Fibroblast of lung (primary cell): ENCODE results near the gene STK10. TPM values are rescaled to one million over a fixed set of nuclear protein-coding genes. Genes with fewer than 3 reads are reported as not detected.

Experiments used
- DNase-seq, 2 donors: peaks; one replicate each; pipeline versions ENCODE4 v3.0.0 to v3.0.0-alpha.2; 2010; ENCODE audit warnings: low read depth in 2 of 2
- H2AFZ ChIP-seq: 2 replicates; pipeline ENCODE4 v1.5.1; 2012; ENCODE audit warnings: low read length, control low read depth, inconsistent platforms
- H3K27ac ChIP-seq: 2 replicates; pipeline ENCODE4 v1.5.1; 2011; ENCODE audit warnings: low read length, control low read depth; ENCODE audit not compliant: insufficient read depth
- H3K27me3 ChIP-seq: 2 replicates; pipeline ENCODE4 v1.5.1; 2011; ENCODE audit warnings: mild to moderate bottlenecking, low read length; ENCODE audit not compliant: control insufficient read depth, insufficient read depth
- H3K36me3 ChIP-seq: 2 replicates; pipeline ENCODE4 v1.5.1; 2011; ENCODE audit warnings: low read length; ENCODE audit not compliant: control insufficient read depth, insufficient read depth
- H3K4me1 ChIP-seq: 2 replicates; pipeline ENCODE4 v1.5.1; 2011; ENCODE audit warnings: low read length; ENCODE audit not compliant: control insufficient read depth, insufficient read depth; ENCODE audit errors: extremely low read depth
- H3K4me2 ChIP-seq: 2 replicates; pipeline ENCODE4 v1.5.1; 2011; ENCODE audit warnings: low read length, control low read depth; ENCODE audit not compliant: insufficient read depth; ENCODE audit errors: extremely low read depth
- H3K4me3 ChIP-seq, 4 experiments: fragments of 200-600 bp in 1 of 4; sonication (generic) in 1 of 4; replicated peaks in 1 of 4; 2 replicates each; pipeline ENCODE4 v1.5.1; 2011 to 2016; ENCODE audit warnings: low read length in 4 of 4, low read depth in 3 of 4, mild to moderate bottlenecking in 3 of 4, control low read depth in 2 of 4, inconsistent platforms in 1 of 4, mixed read lengths in 1 of 4; ENCODE audit not compliant: insufficient read depth in 1 of 4; ENCODE audit errors: control extremely low read depth in 1 of 4
- H3K79me2 ChIP-seq: 2 replicates; pipeline ENCODE4 v1.5.1; 2012; ENCODE audit warnings: mild to moderate bottlenecking, low read length, inconsistent platforms; ENCODE audit not compliant: control insufficient read depth, insufficient read depth
- H3K9ac ChIP-seq: 2 replicates; pipeline ENCODE4 v1.5.1; 2011; ENCODE audit warnings: mild to moderate bottlenecking, low read length, control low read depth; ENCODE audit not compliant: insufficient read depth
- H3K9me3 ChIP-seq: 2 replicates; pipeline ENCODE4 v1.5.1; 2012; ENCODE audit warnings: low read depth, low read length; ENCODE audit not compliant: control insufficient read depth, insufficient read depth
- H4K20me1 ChIP-seq: 2 replicates; pipeline ENCODE4 v1.5.1; 2011; ENCODE audit warnings: low read length; ENCODE audit not compliant: control insufficient read depth, insufficient read depth; ENCODE audit errors: extremely low read depth
- CTCF ChIP-seq, 2 donors: IDR thresholded peaks in 1 of 2; conservative IDR thresholded peaks in 1 of 2; 1 replicate in 1 of 2; 2 replicates in 1 of 2; pipeline ENCODE4 v1.5.1; 2011 to 2012; ENCODE audit warnings: low read length in 2 of 2, control low read depth in 1 of 2, inconsistent platforms in 1 of 2, low read depth in 1 of 2, mild to moderate bottlenecking in 1 of 2
- EZH2 ChIP-seq: IDR thresholded peaks from 2 replicates; pipeline ENCODE4 v1.5.1; 2012; ENCODE audit warnings: low read length, control low read depth, mild to moderate bottlenecking; ENCODE audit errors: missing control alignments
- polyA plus RNA-seq, 2 donors: library from polyadenylated mRNA; depleted of rRNA in 1 of 2; stranded (reverse) in 1 of 2; unstranded in 1 of 2; fragments of >200 nt; gene quantifications; 2 replicates each; pipeline ENCODE4 v1.2.1, GENCODE V29; 2011 to 2012; ENCODE audit warnings: missing spikeins in 1 of 2
- total RNA-seq: library from RNA; depleted of rRNA; stranded (reverse); fragments of >200 nt; gene quantifications from 2 replicates; pipeline ENCODE4 v1.2.1, GENCODE V29; 2014

The STK10 gene
- total and polyA plus RNA-seq, 2 donors (not counting 1 experiment from before 2014, with no cell fraction given), result 8.9 to 16.0 TPM

GRCh38 chr5:172035049-172035448, 153.0 kb downstream of the STK10 start:
- Histone ChIP-seq H3K4me2 (no peak overlapping the region), H2AFZ (no peak overlapping the region), H3K4me3 (no peak overlapping the region), H3K27ac (no peak overlapping the region), H3K4me1 (no peaks in the 10 kb centered on the region), H3K9me3 (no peaks in the 10 kb centered on the region), H3K79me2 (no peaks in the 10 kb centered on the region), H3K9ac (no peak overlapping the region), H4K20me1 (no peaks in the 10 kb centered on the region), H3K36me3 (no peaks in the 10 kb centered on the region), H3K27me3 (no peaks in the 10 kb centered on the region)
- no peak for TF ChIP-seq EZH2
- no peak for TF ChIP-seq CTCF (conservative IDR thresholded peaks at IDR 0.05 in 1 of 2, IDR thresholded peaks at IDR 0.05 in 1 of 2; ENCODE audit: low read depth in 1 of 2, low read length in 2 of 2)
- DNase-seq, result no peak

DNA sequence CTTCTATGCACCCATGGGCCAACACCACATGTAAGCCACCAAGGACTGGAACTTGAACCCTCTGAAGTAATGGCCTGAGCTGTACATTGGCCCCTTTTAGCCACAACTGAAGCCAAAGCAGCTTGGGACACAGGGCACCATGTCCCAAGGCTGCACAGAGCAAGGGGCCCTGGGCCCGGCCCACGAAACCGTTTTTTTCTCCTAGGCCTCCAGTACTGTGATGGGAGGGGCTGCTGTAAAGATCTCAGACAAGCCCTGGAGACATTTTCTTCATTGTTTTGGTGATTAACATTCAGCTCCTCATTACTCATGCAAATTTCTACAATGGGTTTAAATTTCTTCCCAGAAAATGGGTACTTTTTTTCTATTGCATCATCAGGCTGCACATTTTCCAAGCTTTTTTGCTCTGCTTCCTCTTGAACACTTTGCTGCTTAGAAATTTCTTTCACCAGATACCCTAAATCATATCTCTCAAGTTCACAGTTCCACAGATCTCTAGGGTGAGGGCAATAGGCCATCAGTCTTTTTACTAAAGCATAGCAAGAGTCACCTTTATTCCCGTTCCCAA, 156.0 kb downstream of the STK10 start:
- Histone ChIP-seq H3K9me3 (no peaks in the 10 kb centered on the region), H2AFZ (no peak overlapping the region), H3K79me2 (no peaks in the 10 kb centered on the region), H3K4me1 (no peaks in the 10 kb centered on the region), H3K4me2 (no peak overlapping the region), H3K36me3 (no peaks in the 10 kb centered on the region), H3K27ac (no peak overlapping the region), H3K4me3 (no peak overlapping the region), H4K20me1 (no peaks in the 10 kb centered on the region), H3K9ac (no peak overlapping the region), H3K27me3 (no peaks in the 10 kb centered on the region)
- TF ChIP-seq CTCF (conservative IDR thresholded peaks at IDR 0.05 in 1 of 2, IDR thresholded peaks at IDR 0.05 in 1 of 2; ENCODE audit: low read depth in 1 of 2, low read length in 2 of 2) (no peak), EZH2 (no peak)
- DNase-seq, result no peak

DNA sequence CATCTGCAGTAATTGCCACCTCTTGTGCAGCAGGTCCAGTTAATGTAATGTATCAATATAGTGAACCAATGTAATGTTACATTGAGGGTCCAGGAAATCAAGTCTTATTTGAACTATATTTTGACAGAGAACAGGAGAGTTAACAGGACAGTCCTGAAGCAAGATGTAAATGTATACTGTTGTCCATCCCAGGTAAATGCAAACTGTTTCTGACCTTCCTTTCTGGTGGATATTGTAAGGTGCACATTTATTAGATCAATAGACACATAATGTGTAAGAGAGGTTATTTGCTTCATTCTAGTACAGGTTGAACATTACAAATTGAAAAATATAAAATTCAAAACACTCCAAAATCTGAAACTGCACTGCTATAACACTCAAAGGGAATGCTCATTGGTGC, 158.1 kb downstream of the STK10 start:
- H3K27ac ChIP-seq, result no peak overlapping the region
- no peak overlapping the region for H3K4me3 ChIP-seq
- TF ChIP-seq CTCF (conservative IDR thresholded peaks at IDR 0.05 in 1 of 2, IDR thresholded peaks at IDR 0.05 in 1 of 2; ENCODE audit: low read depth in 1 of 2, low read length in 2 of 2) (no peak), EZH2 (no peak)

More for the DNA sequence above, 158.1 kb downstream of the STK10 start:
- Histone ChIP-seq H4K20me1 (no peaks in the 10 kb centered on the region), H3K4me2 (no peak overlapping the region), H3K36me3 (no peaks in the 10 kb centered on the region), H3K79me2 (no peaks in the 10 kb centered on the region), H3K9me3 (no peaks in the 10 kb centered on the region), H2AFZ (no peak overlapping the region), H3K4me1 (no peaks in the 10 kb centered on the region), H3K27me3 (no peaks in the 10 kb centered on the region), H3K9ac (no peak overlapping the region)
- DNase-seq, result no peak
